WTC11 (cell line): ENCODE data around the gene PRDM15. TPM values are rescaled to one million over a fixed set of nuclear protein-coding genes. Genes with fewer than 3 reads are reported as not detected.

Experiments
- ATAC-seq: fragments of 200-7000 bp; cut with Tn5 transposase; 2 replicates; pipeline ENCODE4 v1.10.0; 2021; ENCODE audit warnings: mild to moderate bottlenecking, moderate library complexity
- CTCF ChIA-PET: fragments of 300-600 bp; sonication (Branson Sonifier 250); formaldehyde crosslinking; loops from one replicate; lab custom pipeline; 2021; ENCODE audit warnings: antibody characterized with exemption; lab: Charles Lee
- POLR2A ChIA-PET: fragments of 350-600 bp; sonication (Branson Sonifier 250); formaldehyde crosslinking; loops from one replicate; lab custom pipeline; 2021; ENCODE audit warnings: antibody characterized with exemption; lab: Charles Lee
- DNase-seq: peaks from one replicate; pipeline ENCODE4 v3.0.0; 2021; ENCODE audit warnings: low spot score
- H3K27ac Mint-ChIP-seq: 2 replicates; pipeline ENCODE4 v1.8.0; 2021; ENCODE audit warnings: mixed read lengths
- H3K27me3 Mint-ChIP-seq: 2 replicates; pipeline ENCODE4 v1.8.0; 2021; ENCODE audit warnings: low read depth, mild to moderate bottlenecking, moderate library complexity, mixed read lengths
- H3K36me3 Mint-ChIP-seq: 2 replicates; pipeline ENCODE4 v1.8.0; 2021; ENCODE audit warnings: mixed read lengths
- H3K4me1 Mint-ChIP-seq: 2 replicates; pipeline ENCODE4 v1.8.0; 2022; ENCODE audit warnings: mixed read lengths
- H3K4me3 Mint-ChIP-seq: 2 replicates; pipeline ENCODE4 v1.8.0; 2021; ENCODE audit warnings: mild to moderate bottlenecking, moderate library complexity, mixed read lengths
- H3K9me3 Mint-ChIP-seq: 2 replicates; pipeline ENCODE4 v1.8.0; 2021; ENCODE audit warnings: mixed read lengths
- ARID4B ChIP-seq: sonication (generic); formaldehyde crosslinking; IDR thresholded peaks from 2 replicates; pipeline ENCODE4 v1.8.0; 2023; ENCODE audit warnings: missing genetic modification reagents, mild to moderate bottlenecking, borderline replicate concordance
- ATF2 ChIP-seq: sonication (generic); formaldehyde crosslinking; IDR thresholded peaks from 2 replicates; pipeline ENCODE4 v1.8.1; 2022; ENCODE audit warnings: low read depth, missing genetic modification reagents, borderline replicate concordance
- CTCF ChIP-seq: fragments of 200-600 bp; IDR thresholded peaks from 2 replicates; pipeline ENCODE4 v1.8.0; 2022; ENCODE audit warnings: antibody characterized with exemption
- HMGXB4 ChIP-seq: sonication (generic); formaldehyde crosslinking; IDR thresholded peaks from 2 replicates; pipeline ENCODE4 v1.8.1; 2023; ENCODE audit warnings: mild to moderate bottlenecking, moderate library complexity, missing genetic modification reagents
- JUN ChIP-seq: sonication (generic); formaldehyde crosslinking; IDR thresholded peaks from 2 replicates; pipeline ENCODE4 v1.8.0; 2023; ENCODE audit warnings: mild to moderate bottlenecking, missing genetic modification reagents
- KAT7 ChIP-seq: sonication (generic); formaldehyde crosslinking; IDR thresholded peaks from 2 replicates; pipeline ENCODE4 v1.8.1; 2023; ENCODE audit warnings: missing genetic modification reagents, mild to moderate bottlenecking, borderline replicate concordance
- MLX ChIP-seq: sonication (generic); formaldehyde crosslinking; IDR thresholded peaks from 2 replicates; pipeline ENCODE4 v1.8.1; 2023; ENCODE audit warnings: mild to moderate bottlenecking, missing genetic modification reagents, moderate library complexity
- NR1H2 ChIP-seq: sonication (generic); formaldehyde crosslinking; IDR thresholded peaks from 2 replicates; pipeline ENCODE4 v1.9.0; 2021; ENCODE audit warnings: mild to moderate bottlenecking, moderate library complexity, missing genetic modification reagents
- NR2C2 ChIP-seq: sonication (generic); formaldehyde crosslinking; IDR thresholded peaks from 2 replicates; pipeline ENCODE4 v1.8.0; 2022; ENCODE audit warnings: mild to moderate bottlenecking, missing genetic modification reagents
- RELA ChIP-seq: sonication (generic); formaldehyde crosslinking; IDR thresholded peaks from 2 replicates; pipeline ENCODE4 v1.8.1; 2022; ENCODE audit warnings: missing genetic modification reagents, mild to moderate bottlenecking, borderline replicate concordance
- RORB ChIP-seq: fragments of 250-450 bp; sonication (Bioruptor Pico); IDR thresholded peaks from 2 replicates; pipeline ENCODE4 v1.9.0; 2021; ENCODE audit warnings: mild to moderate bottlenecking
- TEAD1 ChIP-seq: sonication (generic); formaldehyde crosslinking; IDR thresholded peaks from 2 replicates; pipeline ENCODE4 v1.8.0; 2022; ENCODE audit warnings: mild to moderate bottlenecking, missing genetic modification reagents
- TP53 ChIP-seq: sonication (generic); formaldehyde crosslinking; IDR thresholded peaks from 2 replicates; pipeline ENCODE4 v1.8.1; 2023; ENCODE audit warnings: mild to moderate bottlenecking, missing genetic modification reagents
- USF2 ChIP-seq: sonication (generic); formaldehyde crosslinking; IDR thresholded peaks from 2 replicates; pipeline ENCODE4 v1.8.1; 2023; ENCODE audit warnings: mild to moderate bottlenecking, missing genetic modification reagents, moderate library complexity
- total RNA-seq: library from RNA; stranded (reverse); gene quantifications from 3 replicates; pipeline ENCODE4 v1.2.3, GENCODE V29; 2021

PRDM15 gene
- total RNA-seq, 1 experiment from 2014 or later = 12.9 TPM

- Mint-ChIP-seq H3K36me3 (no peaks in the 10 kb centered on the region), H3K4me3 (no peak overlapping the region), H3K4me1 (peaks cover 16% of the 10 kb centered on the region), H3K9me3 (no peaks in the 10 kb centered on the region), H3K27me3 (no peaks in the 10 kb centered on the region), H3K27ac (peak overlapping the region; percentile 47; the same call in 1 of the 2 replicates)
- ATAC-seq (no peak), DNase-seq (no peak)
- CTCF ChIA-PET = interaction anchor here (0.6 to 1.6 kb wide), 5 partner anchors 57 to 386 kb away, joined by 3 to 10 read pairs (median 5); no protein-coding TSS in a partner anchor
- no peak for TF ChIP-seq ARID4B (CRISPR knock-in tag)
- POLR2A ChIA-PET = no interaction called here
Measured at GRCh38 chr21:41873426-41873825, 5.7 kb downstream of the PRDM15 start.

GRCh38 chr21:41873005-41873404 lies 6.1 kb downstream of the PRDM15 start:
- ATAC-seq (peak; percentile 70), DNase-seq (peak; percentile 46)
- H3K4me3 Mint-ChIP-seq = no peak overlapping the region
- no peaks in the 10 kb centered on the region for H3K27me3 Mint-ChIP-seq
- peaks cover 14% of the 10 kb centered on the region for H3K4me1 Mint-ChIP-seq
- no peaks in the 10 kb centered on the region for H3K9me3 Mint-ChIP-seq
- ChIA-PET POLR2A (no interaction called here), CTCF (interaction anchor here (0.7 to 1.6 kb wide), 5 partner anchors 57 to 386 kb away, joined by 3 to 10 read pairs (median 5); no protein-coding TSS in a partner anchor)
- no peak overlapping the region for H3K27ac Mint-ChIP-seq
- no peaks in the 10 kb centered on the region for H3K36me3 Mint-ChIP-seq
- no peak for TF ChIP-seq MLX (CRISPR knock-in tag)
- 0 out of 2 replicates have a peak, but pooled peaks have one; percentile 15 for TF ChIP-seq CTCF

- Mint-ChIP-seq H3K4me3 (no peak overlapping the region), H3K27ac (peak overlapping the region; percentile 27; the same call in 1 of the 2 replicates), H3K4me1 (peaks cover 5% of the 10 kb centered on the region), H3K36me3 (no peaks in the 10 kb centered on the region), H3K9me3 (no peaks in the 10 kb centered on the region), H3K27me3 (no peaks in the 10 kb centered on the region)
- ATAC-seq = no peak
- ChIA-PET POLR2A (no interaction called here), CTCF (no interaction called here)
- TF ChIP-seq TP53 (CRISPR knock-in tag) (no peak), NR2C2 (CRISPR knock-in tag) (no peak), KAT7 (CRISPR knock-in tag) (no peak), RORB (no peak), NR1H2 (CRISPR knock-in tag) (no peak), ATF2 (no peak), RELA (CRISPR knock-in tag) (no peak), TEAD1 (CRISPR knock-in tag) (no peak), CTCF (no peak), JUN (no peak), HMGXB4 (CRISPR knock-in tag) (no peak), USF2 (no peak)
- DNase-seq = no peak
Measured at GRCh38 chr21:41871293-41872030, 7.7 kb downstream of the PRDM15 start.
